Measurements from ENCODE around the gene GPR160. TPM values are rescaled to one million over a fixed set of nuclear protein-coding genes. Genes with fewer than 3 reads are reported as not detected.

Gene GPR160
- total and polyA plus RNA-seq, 2 of the 13 experiments (the other 11 are each of a cell fraction or from before 2014, with no cell fraction given), result 12.1 to 23.2 TPM

DNA sequence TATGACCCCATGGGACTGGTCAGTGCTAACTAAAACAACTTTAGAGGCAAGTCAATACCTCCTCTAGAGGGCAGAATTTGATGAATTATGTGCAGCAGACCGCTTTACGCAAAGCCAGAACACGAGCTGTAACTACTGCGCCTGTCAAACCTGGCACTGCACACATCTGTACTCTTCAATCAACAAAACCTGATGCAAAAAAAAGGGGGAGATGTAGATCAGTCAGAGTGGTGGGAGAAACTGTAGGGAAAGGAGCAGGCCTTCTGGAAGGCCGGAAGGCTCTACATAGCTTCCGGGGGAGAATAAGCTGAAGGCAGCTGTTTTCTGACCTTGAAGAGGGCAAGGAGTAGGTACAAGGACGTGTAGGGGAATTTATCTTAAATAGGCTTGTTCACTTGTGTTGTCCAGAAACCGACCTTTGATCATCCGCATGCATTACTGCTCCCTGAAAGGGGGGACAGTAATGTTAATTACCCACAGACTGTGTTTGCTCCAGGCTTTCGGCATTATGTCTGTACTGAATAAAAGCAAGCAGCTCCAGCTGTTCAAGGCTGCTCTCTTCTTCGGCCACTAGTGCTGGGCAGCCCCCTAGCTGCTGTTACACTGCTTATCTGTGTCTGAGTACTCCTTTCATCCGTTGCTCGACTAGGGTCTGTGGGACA is 41.0 kb downstream of the GPR160 start (continued):
- TF ChIP-seq, protein P1, sequence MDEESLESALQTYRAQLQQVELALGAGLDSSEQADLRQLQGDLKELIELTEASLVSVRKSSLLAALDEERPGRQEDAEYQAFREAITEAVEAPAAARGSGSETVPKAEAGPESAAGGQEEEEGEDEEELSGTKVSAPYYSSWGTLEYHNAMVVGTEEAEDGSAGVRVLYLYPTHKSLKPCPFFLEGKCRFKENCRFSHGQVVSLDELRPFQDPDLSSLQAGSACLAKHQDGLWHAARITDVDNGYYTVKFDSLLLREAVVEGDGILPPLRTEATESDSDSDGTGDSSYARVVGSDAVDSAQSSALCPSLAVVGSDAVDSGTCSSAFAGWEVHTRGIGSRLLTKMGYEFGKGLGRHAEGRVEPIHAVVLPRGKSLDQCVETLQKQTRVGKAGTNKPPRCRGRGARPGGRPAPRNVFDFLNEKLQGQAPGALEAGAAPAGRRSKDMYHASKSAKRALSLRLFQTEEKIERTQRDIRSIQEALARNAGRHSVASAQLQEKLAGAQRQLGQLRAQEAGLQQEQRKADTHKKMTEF (CRISPR knock-in tag; IDR thresholded peaks at IDR 0.05), result peak; percentile 30; the same call in 1 of the 2 replicates
- TF ChIP-seq ZFX (CRISPR knock-in tag; IDR thresholded peaks at IDR 0.05; ENCODE audit: low read depth), result 0 out of 2 replicates have a peak, but pooled peaks have one; percentile 36
- peak; percentile 28; the same call in 1 of the 2 replicates for TF ChIP-seq RAD21 (CRISPR knock-in tag; IDR thresholded peaks at IDR 0.05)
- TF ChIP-seq NFATC3 (CRISPR knock-in tag; IDR thresholded peaks at IDR 0.05), result no peak
- TF ChIP-seq, protein P2, sequence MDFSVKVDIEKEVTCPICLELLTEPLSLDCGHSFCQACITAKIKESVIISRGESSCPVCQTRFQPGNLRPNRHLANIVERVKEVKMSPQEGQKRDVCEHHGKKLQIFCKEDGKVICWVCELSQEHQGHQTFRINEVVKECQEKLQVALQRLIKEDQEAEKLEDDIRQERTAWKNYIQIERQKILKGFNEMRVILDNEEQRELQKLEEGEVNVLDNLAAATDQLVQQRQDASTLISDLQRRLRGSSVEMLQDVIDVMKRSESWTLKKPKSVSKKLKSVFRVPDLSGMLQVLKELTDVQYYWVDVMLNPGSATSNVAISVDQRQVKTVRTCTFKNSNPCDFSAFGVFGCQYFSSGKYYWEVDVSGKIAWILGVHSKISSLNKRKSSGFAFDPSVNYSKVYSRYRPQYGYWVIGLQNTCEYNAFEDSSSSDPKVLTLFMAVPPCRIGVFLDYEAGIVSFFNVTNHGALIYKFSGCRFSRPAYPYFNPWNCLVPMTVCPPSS (IDR thresholded peaks at IDR 0.05), result no peak
- TF ChIP-seq STAT5B (CRISPR knock-in tag; IDR thresholded peaks at IDR 0.05), result no peak
- peak; percentile 45 for TF ChIP-seq FOXA3 (CRISPR knock-in tag; IDR thresholded peaks at IDR 0.05)
- TF ChIP-seq KMT2B (CRISPR knock-in tag; IDR thresholded peaks at IDR 0.05), result no peak
- TF ChIP-seq, protein P3, sequence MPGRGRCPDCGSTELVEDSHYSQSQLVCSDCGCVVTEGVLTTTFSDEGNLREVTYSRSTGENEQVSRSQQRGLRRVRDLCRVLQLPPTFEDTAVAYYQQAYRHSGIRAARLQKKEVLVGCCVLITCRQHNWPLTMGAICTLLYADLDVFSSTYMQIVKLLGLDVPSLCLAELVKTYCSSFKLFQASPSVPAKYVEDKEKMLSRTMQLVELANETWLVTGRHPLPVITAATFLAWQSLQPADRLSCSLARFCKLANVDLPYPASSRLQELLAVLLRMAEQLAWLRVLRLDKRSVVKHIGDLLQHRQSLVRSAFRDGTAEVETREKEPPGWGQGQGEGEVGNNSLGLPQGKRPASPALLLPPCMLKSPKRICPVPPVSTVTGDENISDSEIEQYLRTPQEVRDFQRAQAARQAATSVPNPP (CRISPR knock-in tag; IDR thresholded peaks at IDR 0.05), result no peak
- TF ChIP-seq, protein P4, sequence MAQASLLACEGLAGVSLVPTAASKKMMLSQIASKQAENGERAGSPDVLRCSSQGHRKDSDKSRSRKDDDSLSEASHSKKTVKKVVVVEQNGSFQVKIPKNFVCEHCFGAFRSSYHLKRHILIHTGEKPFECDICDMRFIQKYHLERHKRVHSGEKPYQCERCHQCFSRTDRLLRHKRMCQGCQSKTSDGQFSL (CRISPR knock-in tag; IDR thresholded peaks at IDR 0.05), result no peak
- peak; percentile 50; the same call in 1 of the 2 replicates for TF ChIP-seq ZNF792 (CRISPR knock-in tag; IDR thresholded peaks at IDR 0.05)
- peak; percentile 58 for TF ChIP-seq SAP130 (CRISPR knock-in tag; IDR thresholded peaks at IDR 0.05; ENCODE audit: low read depth)
- TF ChIP-seq, protein P5, sequence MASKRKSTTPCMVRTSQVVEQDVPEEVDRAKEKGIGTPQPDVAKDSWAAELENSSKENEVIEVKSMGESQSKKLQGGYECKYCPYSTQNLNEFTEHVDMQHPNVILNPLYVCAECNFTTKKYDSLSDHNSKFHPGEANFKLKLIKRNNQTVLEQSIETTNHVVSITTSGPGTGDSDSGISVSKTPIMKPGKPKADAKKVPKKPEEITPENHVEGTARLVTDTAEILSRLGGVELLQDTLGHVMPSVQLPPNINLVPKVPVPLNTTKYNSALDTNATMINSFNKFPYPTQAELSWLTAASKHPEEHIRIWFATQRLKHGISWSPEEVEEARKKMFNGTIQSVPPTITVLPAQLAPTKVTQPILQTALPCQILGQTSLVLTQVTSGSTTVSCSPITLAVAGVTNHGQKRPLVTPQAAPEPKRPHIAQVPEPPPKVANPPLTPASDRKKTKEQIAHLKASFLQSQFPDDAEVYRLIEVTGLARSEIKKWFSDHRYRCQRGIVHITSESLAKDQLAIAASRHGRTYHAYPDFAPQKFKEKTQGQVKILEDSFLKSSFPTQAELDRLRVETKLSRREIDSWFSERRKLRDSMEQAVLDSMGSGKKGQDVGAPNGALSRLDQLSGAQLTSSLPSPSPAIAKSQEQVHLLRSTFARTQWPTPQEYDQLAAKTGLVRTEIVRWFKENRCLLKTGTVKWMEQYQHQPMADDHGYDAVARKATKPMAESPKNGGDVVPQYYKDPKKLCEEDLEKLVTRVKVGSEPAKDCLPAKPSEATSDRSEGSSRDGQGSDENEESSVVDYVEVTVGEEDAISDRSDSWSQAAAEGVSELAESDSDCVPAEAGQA (IDR thresholded peaks at IDR 0.05; ENCODE audit: low read depth), result no peak
- TF ChIP-seq, protein P5 (CRISPR knock-in tag; IDR thresholded peaks at IDR 0.05; ENCODE audit: borderline replicate concordance), result no peak
- TF ChIP-seq, protein P6, sequence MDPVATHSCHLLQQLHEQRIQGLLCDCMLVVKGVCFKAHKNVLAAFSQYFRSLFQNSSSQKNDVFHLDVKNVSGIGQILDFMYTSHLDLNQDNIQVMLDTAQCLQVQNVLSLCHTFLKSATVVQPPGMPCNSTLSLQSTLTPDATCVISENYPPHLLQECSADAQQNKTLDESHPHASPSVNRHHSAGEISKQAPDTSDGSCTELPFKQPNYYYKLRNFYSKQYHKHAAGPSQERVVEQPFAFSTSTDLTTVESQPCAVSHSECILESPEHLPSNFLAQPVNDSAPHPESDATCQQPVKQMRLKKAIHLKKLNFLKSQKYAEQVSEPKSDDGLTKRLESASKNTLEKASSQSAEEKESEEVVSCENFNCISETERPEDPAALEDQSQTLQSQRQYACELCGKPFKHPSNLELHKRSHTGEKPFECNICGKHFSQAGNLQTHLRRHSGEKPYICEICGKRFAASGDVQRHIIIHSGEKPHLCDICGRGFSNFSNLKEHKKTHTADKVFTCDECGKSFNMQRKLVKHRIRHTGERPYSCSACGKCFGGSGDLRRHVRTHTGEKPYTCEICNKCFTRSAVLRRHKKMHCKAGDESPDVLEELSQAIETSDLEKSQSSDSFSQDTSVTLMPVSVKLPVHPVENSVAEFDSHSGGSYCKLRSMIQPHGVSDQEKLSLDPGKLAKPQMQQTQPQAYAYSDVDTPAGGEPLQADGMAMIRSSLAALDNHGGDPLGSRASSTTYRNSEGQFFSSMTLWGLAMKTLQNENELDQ (CRISPR knock-in tag; IDR thresholded peaks at IDR 0.05; ENCODE audit: borderline replicate concordance), result no peak
